GM10248 (cell line): Measurements from ENCODE around the gene MAP3K7.

Experiments
- CTCF ChIA-PET: fragments of 300-600 bp; sonication (Branson Sonifier 250); formaldehyde crosslinking; extraction: SDS; loops from one replicate; lab custom pipeline; 2021; ENCODE audit warnings: antibody characterized with exemption; lab: Yijun Ruan, JAX
- POLR2A ChIA-PET: fragments of 350-650 bp; sonication (Branson Sonifier 250); formaldehyde crosslinking; extraction: SDS; loops from one replicate; lab custom pipeline; 2020; ENCODE audit warnings: antibody characterized with exemption; lab: Yijun Ruan, JAX
- DNase-seq: peaks from one replicate; pipeline ENCODE4 v3.0.0; 2012; ENCODE audit errors: extremely low spot score
- CTCF ChIP-seq: IDR thresholded peaks from 2 replicates; pipeline ENCODE4 v1.5.1; 2012; ENCODE audit warnings: mild to moderate bottlenecking, low read depth; ENCODE audit errors: extremely low read depth, missing control alignments, control extremely low read depth

MAP3K7 gene

GRCh38 chr6:90467546-90467945, 119.3 kb downstream of the MAP3K7 start:
- ChIA-PET CTCF (interaction anchor here (1.6 to 1.8 kb wide), 2 partner anchors 10 to 75 kb away, joined by 4 read pairs; no protein-coding TSS in a partner anchor), POLR2A (no interaction called here)
- TF ChIP-seq CTCF: no peak
- no peak for DNase-seq

GRCh38 chr6:90466154-90466940, 120.5 kb downstream of the MAP3K7 start:
- TF ChIP-seq CTCF: no peak
- CTCF ChIA-PET: interaction anchor here (1.6 to 2.0 kb wide), 4 partner anchors 10 to 73 kb away, joined by 4 to 11 read pairs (median 6); no protein-coding TSS in a partner anchor
- POLR2A ChIA-PET: no interaction called here
- no peak for DNase-seq

- ChIA-PET CTCF (interaction anchor here (1.6 to 2.0 kb wide), 4 partner anchors 9 to 73 kb away, joined by 4 to 11 read pairs (median 6); no protein-coding TSS in a partner anchor), POLR2A (no interaction called here)
- TF ChIP-seq CTCF: no peak
- no peak for DNase-seq
These were observed 121.2 kb downstream of the MAP3K7 start for GRCh38 chr6:90465686-90466085.

GRCh38 chr6:90464507-90464906, 122.4 kb downstream of the MAP3K7 start:
- no peak for TF ChIP-seq CTCF
- no peak for DNase-seq
- ChIA-PET CTCF (interaction anchor here (1.0 kb wide), 1 partner anchor 524 kb away, joined by 4 read pairs; no protein-coding TSS in a partner anchor), POLR2A (no interaction called here)

GRCh38 chr6:90463874-90464273, 123.0 kb downstream of the MAP3K7 start:
- DNase-seq: no peak
- POLR2A ChIA-PET: no interaction called here
- CTCF ChIA-PET: interaction anchor here (1.0 to 2.0 kb wide), 3 partner anchors 10 to 523 kb away, joined by 4 to 7 read pairs (median 5); no protein-coding TSS in a partner anchor
- TF ChIP-seq CTCF: no peak
